HG02759 (cell line): ENCODE measurements around the gene ZNF44.

Source experiments
- ATAC-seq: cut with Tn5 transposase; IDR thresholded peaks from one replicate; pipeline ENCODE4 v1.9.1; 2021; ENCODE audit warnings: mild to moderate bottlenecking, moderate library complexity; ENCODE audit not compliant: unreplicated experiment

ZNF44 gene

GRCh38 chr19:12265921-12266704, 28.6 kb downstream of the ZNF44 start:
- ATAC-seq, result no peak

- ATAC-seq, result no peak
These were observed 33.1 kb downstream of the ZNF44 start for GRCh38 chr19:12261554-12261953.

- ATAC-seq, result no peak
These were observed 33.8 kb downstream of the ZNF44 start for GRCh38 chr19:12260861-12261260.

- no peak for ATAC-seq
These were observed 34.4 kb downstream of the ZNF44 start for GRCh38 chr19:12260236-12260635.

- ATAC-seq, result no peak
These were observed 39.3 kb downstream of the ZNF44 start for GRCh38 chr19:12255372-12255771.

GRCh38 chr19:12247644-12248222, 47.0 kb downstream of the ZNF44 start:
- no peak for ATAC-seq

- ATAC-seq, result no peak
These were observed 50.3 kb downstream of the ZNF44 start for GRCh38 chr19:12244370-12244769.

GRCh38 chr19:12237143-12237839, 57.4 kb downstream of the ZNF44 start:
- ATAC-seq, result no peak

GRCh38 chr19:12232961-12233360, 61.7 kb downstream of the ZNF44 start:
- ATAC-seq, result no peak

GRCh38 chr19:12230751-12231733, 63.6 kb downstream of the ZNF44 start:
- no peak for ATAC-seq

GRCh38 chr19:12229990-12230389, 64.7 kb downstream of the ZNF44 start:
- ATAC-seq, result no peak

- ATAC-seq, result no peak
These were observed 70.0 kb downstream of the ZNF44 start for GRCh38 chr19:12224676-12225075.

GRCh38 chr19:12222980-12223630, 71.6 kb downstream of the ZNF44 start:
- no peak for ATAC-seq
